Naive B cell (primary cell): Measurements from ENCODE around the gene C1orf105. TPM values are rescaled to one million over a fixed set of nuclear protein-coding genes. Genes with fewer than 3 reads are reported as not detected.
"Not testable (repeated sequence)": the region's sequence is repeated elsewhere in the genome, so short reads cannot be mapped to it uniquely, and the experiment has no call there.

Experiments
- ATAC-seq, 2 donors: fragments of 150-1000 bp; cut with Tn5 transposase; 2 replicates each; pipeline ENCODE4 v1.10.0; 2021; ENCODE audit warnings: low read depth in 2 of 2, mild to moderate bottlenecking in 2 of 2, moderate library complexity in 2 of 2
- DNase-seq: peaks from one replicate; pipeline ENCODE4 v3.0.0; 2022
- H3K27ac Mint-ChIP-seq, 6 donors: one replicate each; pipeline ENCODE4 v1.8.0; 2020 to 2022; ENCODE audit warnings: mild to moderate bottlenecking in 6 of 6, mixed read lengths in 6 of 6, moderate library complexity in 5 of 6, inconsistent platforms in 2 of 6
- H3K27me3 Mint-ChIP-seq, 3 donors: one replicate each; pipeline ENCODE4 v1.8.0; 2021 to 2022; ENCODE audit warnings: mixed read lengths in 3 of 3, mild to moderate bottlenecking in 1 of 3
- H3K36me3 Mint-ChIP-seq, 2 donors: one replicate each; pipeline ENCODE4 v1.8.0; 2020 to 2022; ENCODE audit warnings: mixed read lengths in 2 of 2, inconsistent platforms in 1 of 2, mild to moderate bottlenecking in 1 of 2
- H3K4me1 Mint-ChIP-seq, 3 donors: one replicate each; pipeline ENCODE4 v1.8.0; 2020 to 2022; ENCODE audit warnings: mixed read lengths in 3 of 3, inconsistent platforms in 1 of 3, mild to moderate bottlenecking in 1 of 3, moderate library complexity in 1 of 3
- H3K4me3 Mint-ChIP-seq, 8 donors: one replicate each; pipeline ENCODE4 v1.8.0; 2020 to 2022; ENCODE audit warnings: mild to moderate bottlenecking in 8 of 8, mixed read lengths in 8 of 8, moderate library complexity in 8 of 8, inconsistent platforms in 2 of 8
- H3K9me3 Mint-ChIP-seq, 7 donors: one replicate each; pipeline ENCODE4 v1.8.0; 2020 to 2022; ENCODE audit warnings: mixed read lengths in 7 of 7, mild to moderate bottlenecking in 5 of 7, inconsistent platforms in 2 of 7, moderate library complexity in 1 of 7
- polyA plus RNA-seq, 6 donors: library from polyadenylated mRNA; unstranded; fragments of 300-500 nt; fragmentation: Illumina TruSeq; gene quantifications; one replicate each; pipeline ENCODE4 v1.2.3, GENCODE V29; 2021; ENCODE audit warnings: low read depth in 6 of 6

The C1orf105 gene
- polyA plus RNA-seq, 6 donors from 2014 or later: not detected

DNA sequence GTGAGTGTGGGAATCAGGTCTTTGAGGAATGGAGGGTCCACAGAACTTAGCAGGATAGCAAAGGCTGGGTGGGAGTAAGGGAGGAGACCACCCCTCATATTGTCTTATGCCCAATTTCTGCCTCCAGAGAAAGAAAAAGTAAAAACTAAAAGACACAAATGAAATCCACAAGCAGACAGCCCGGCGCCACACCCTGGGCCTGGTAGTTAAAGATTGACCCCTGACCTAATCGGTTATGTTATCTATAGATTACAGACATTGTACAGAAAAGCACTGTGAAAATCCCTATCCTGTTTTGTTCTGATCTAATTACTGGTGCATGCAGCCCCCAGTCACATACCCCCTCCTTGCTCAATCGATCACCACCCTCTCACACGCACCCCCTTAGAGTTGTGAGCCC, 75.6 kb downstream of the C1orf105 start:
- H3K4me3 Mint-ChIP-seq, H3K27ac Mint-ChIP-seq, DNase-seq, H3K4me1 Mint-ChIP-seq, H3K9me3 Mint-ChIP-seq, ATAC-seq, H3K36me3 Mint-ChIP-seq: not testable (repeated sequence)
- peaks cover 0 to 22% (median 13%) of the 10 kb centered on the region in 3 donors for H3K27me3 Mint-ChIP-seq

DNA sequence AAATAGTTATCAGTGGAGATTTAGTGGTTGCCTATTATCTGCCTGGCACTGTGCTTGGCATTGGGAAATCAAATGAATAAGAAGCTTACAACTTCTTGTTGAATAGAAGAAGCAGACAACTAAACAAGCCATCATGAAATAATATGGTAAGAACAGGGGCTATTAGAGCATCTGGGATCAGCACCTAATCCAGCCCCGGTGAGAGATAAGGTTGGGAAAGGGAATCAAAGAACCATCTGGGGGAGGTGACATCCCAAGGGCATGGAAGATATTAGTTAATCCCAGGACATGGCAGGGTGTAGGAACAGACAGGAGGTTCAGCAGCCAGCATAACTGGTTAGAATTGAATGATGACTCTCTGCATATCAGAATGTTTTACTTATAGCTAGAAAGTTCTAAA, 76.2 kb downstream of the C1orf105 start:
- Mint-ChIP-seq H3K4me1 (no peaks in the 10 kb centered on the region), H3K27me3 (peaks cover 0 to 21% (median 10%) of the 10 kb centered on the region in 3 donors), H3K27ac (no peak overlapping the region), H3K9me3 (no peaks in the 10 kb centered on the region), H3K36me3 (no peaks in the 10 kb centered on the region), H3K4me3 (no peak overlapping the region)
- no peak for ATAC-seq
- DNase-seq: no peak

DNA sequence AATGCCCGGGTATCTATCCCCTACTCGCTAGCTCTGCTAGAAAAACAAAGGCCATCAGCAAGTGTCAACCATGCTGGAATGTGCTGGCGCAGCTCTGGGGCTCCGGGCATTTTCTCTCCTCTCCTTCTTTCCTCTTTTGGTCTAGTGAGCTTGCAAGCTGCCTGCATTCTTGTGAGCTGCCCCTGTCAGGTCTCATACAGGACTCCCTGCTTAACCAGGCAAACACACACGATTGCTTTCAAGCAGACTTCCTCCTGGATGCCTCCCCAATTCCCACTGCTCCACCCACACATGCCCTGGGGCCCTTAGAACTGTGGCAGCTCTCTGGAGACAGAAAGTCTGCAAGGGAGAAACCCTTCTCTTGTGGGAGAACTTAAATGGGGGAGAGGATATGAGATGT, 76.7 kb downstream of the C1orf105 start:
- no peaks in the 10 kb centered on the region for H3K9me3 Mint-ChIP-seq
- no peaks in the 10 kb centered on the region for H3K4me1 Mint-ChIP-seq
- no peak overlapping the region for H3K27ac Mint-ChIP-seq
- DNase-seq: no peak
- H3K36me3 Mint-ChIP-seq: no peaks in the 10 kb centered on the region
- H3K27me3 Mint-ChIP-seq: peaks cover 0 to 19% (median 6%) of the 10 kb centered on the region in 3 donors
- H3K4me3 Mint-ChIP-seq: no peak overlapping the region
- no peak for ATAC-seq

DNA sequence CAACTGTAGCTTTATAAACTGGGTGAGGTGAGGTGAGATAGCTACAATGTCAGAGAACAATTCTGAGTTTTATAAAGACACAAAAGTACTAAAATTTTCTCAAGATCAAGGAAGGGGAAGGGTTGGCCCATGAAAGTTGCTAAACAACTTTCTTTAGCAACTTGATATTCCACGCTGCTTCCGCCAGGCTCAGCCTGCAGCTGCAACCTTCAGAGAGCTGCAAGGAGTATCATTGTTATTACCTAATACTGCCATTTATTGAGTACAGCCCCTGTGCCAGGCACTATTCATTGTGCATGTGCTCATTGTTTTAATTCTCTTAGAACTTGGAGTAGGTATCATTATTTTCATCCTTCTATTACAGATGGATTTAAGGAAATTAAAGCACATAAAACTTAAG, 78.4 kb downstream of the C1orf105 start:
- no peak for ATAC-seq
- Mint-ChIP-seq H3K4me3 (no peak overlapping the region), H3K4me1 (no peaks in the 10 kb centered on the region), H3K27me3 (peaks cover 0 to 17% (median 4%) of the 10 kb centered on the region in 3 donors), H3K27ac (no peak overlapping the region), H3K36me3 (no peaks in the 10 kb centered on the region), H3K9me3 (no peaks in the 10 kb centered on the region)
- DNase-seq: no peak

GRCh38 chr1:172499636-172500141, 79.2 kb downstream of the C1orf105 start:
- H3K9me3 Mint-ChIP-seq: no peaks in the 10 kb centered on the region
- no peak for ATAC-seq
- no peaks in the 10 kb centered on the region for H3K36me3 Mint-ChIP-seq
- no peaks in the 10 kb centered on the region for H3K4me1 Mint-ChIP-seq
- no peak for DNase-seq
- no peak overlapping the region for H3K27ac Mint-ChIP-seq
- H3K4me3 Mint-ChIP-seq: no peak overlapping the region
- H3K27me3 Mint-ChIP-seq: peaks cover 3 to 21% (median 4%) of the 10 kb centered on the region in 3 donors

DNA sequence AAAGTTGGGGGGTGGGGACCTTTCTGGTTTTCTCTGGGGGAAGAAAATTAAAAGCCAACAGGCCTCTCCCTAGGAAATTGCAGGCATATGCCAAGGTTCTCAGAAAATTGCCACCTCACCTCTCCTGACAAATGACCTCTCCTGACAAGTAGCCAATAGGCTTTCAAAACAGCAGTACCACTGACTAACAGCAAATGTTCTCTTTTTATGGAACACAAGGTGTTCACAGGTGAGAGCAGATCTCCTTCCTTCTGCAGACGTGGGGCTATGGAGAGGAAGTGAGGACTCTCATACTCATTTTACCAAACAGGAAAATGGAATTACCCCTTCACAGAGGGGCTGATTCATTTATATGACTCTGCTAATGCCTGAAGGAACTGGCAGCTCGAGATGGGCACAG, 79.7 kb downstream of the C1orf105 start:
- ATAC-seq (no peak), DNase-seq (no peak)
- no peak overlapping the region for H3K27ac Mint-ChIP-seq
- H3K27me3 Mint-ChIP-seq: peaks cover 4 to 25% (median 5%) of the 10 kb centered on the region in 3 donors
- H3K4me1 Mint-ChIP-seq: no peaks in the 10 kb centered on the region
- no peak overlapping the region for H3K4me3 Mint-ChIP-seq
- H3K36me3 Mint-ChIP-seq: no peaks in the 10 kb centered on the region
- no peaks in the 10 kb centered on the region for H3K9me3 Mint-ChIP-seq

- ATAC-seq (no peak), DNase-seq (no peak)
- Mint-ChIP-seq H3K9me3 (peaks cover 0 to 2% (median 0%) of the 10 kb centered on the region in 7 donors), H3K4me1 (no peaks in the 10 kb centered on the region), H3K27me3 (peaks cover 5 to 24% (median 12%) of the 10 kb centered on the region in 3 donors), H3K4me3 (no peak overlapping the region), H3K27ac (no peak overlapping the region), H3K36me3 (no peaks in the 10 kb centered on the region)
These were observed 87.3 kb downstream of the C1orf105 start for GRCh38 chr1:172507741-172508140.

DNA sequence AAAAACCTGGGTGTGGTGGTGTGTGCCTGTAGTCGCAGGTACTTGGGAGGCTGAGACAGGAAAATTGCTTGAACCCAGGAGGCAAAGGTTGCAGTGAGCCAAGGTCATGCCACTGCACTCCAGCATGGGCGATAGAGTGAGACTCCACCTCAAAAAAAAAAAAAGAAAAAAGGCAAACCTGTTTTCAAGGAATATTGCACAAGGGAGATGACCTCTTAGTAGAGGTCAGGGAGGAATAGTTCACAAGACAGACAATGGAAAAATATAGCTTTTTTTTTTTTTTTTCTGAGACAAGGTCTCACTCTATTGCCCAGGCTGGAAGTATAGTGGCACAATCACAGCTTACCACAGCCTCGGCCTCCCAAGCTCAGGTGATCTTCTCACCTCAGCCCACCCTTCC, 90.0 kb downstream of the C1orf105 start:
- no peaks in the 10 kb centered on the region for H3K4me1 Mint-ChIP-seq
- H3K36me3 Mint-ChIP-seq: no peaks in the 10 kb centered on the region

GRCh38 chr1:172512591-172512990, 92.1 kb downstream of the C1orf105 start:
- no peaks in the 10 kb centered on the region for H3K36me3 Mint-ChIP-seq
- peaks cover 0 to 2% (median 0%) of the 10 kb centered on the region in 7 donors for H3K9me3 Mint-ChIP-seq
- peaks cover 0 to 3% (median 0%) of the 10 kb centered on the region in 3 donors for H3K27me3 Mint-ChIP-seq
- H3K4me1 Mint-ChIP-seq: no peaks in the 10 kb centered on the region
- DNase-seq: no peak
- no peak overlapping the region for H3K27ac Mint-ChIP-seq
- no peak for ATAC-seq
- no peak overlapping the region for H3K4me3 Mint-ChIP-seq

More for the DNA sequence above, 90.0 kb downstream of the C1orf105 start:
- no peak overlapping the region for H3K27ac Mint-ChIP-seq
- ATAC-seq: no peak
- H3K4me3 Mint-ChIP-seq: no peak overlapping the region
- DNase-seq: no peak
- peaks cover 0 to 12% (median 8%) of the 10 kb centered on the region in 3 donors for H3K27me3 Mint-ChIP-seq
- peaks cover 0 to 2% (median 0%) of the 10 kb centered on the region in 7 donors for H3K9me3 Mint-ChIP-seq

- no peak overlapping the region for H3K4me3 Mint-ChIP-seq
- peaks cover 0 to 2% (median 0%) of the 10 kb centered on the region in 7 donors for H3K9me3 Mint-ChIP-seq
- no peak overlapping the region for H3K27ac Mint-ChIP-seq
- no peak for ATAC-seq
- no peaks in the 10 kb centered on the region for H3K36me3 Mint-ChIP-seq
- DNase-seq: no peak
- H3K4me1 Mint-ChIP-seq: no peaks in the 10 kb centered on the region
- peaks cover 0 to 3% (median 0%) of the 10 kb centered on the region in 3 donors for H3K27me3 Mint-ChIP-seq
These were observed 93.0 kb downstream of the C1orf105 start for GRCh38 chr1:172513479-172513878.

DNA sequence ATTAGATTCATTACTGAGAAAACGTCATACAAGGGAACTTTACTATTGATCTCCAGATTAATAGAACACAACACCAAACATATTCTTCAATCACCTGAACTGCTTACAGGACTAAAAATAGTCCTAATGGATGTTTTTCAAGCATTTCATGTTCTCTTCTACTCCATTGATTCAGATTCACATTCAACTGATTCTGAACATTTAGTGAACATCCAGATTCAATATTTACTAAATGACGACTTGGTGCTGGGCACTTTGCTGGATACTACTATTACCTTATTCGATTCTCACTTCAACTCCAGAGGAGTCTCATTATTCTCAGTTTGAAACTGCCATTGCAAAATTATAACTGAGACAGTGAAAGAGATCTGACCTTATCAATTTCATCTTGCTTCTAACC, 93.6 kb downstream of the C1orf105 start:
- no peak overlapping the region for H3K27ac Mint-ChIP-seq
- H3K36me3 Mint-ChIP-seq: no peaks in the 10 kb centered on the region
- no peaks in the 10 kb centered on the region for H3K4me1 Mint-ChIP-seq
- DNase-seq (no peak), ATAC-seq (no peak)
- H3K9me3 Mint-ChIP-seq: peaks cover 0 to 2% (median 0%) of the 10 kb centered on the region in 7 donors
- H3K27me3 Mint-ChIP-seq: peaks cover 0 to 3% (median 0%) of the 10 kb centered on the region in 3 donors
- H3K4me3 Mint-ChIP-seq: no peak overlapping the region

- Mint-ChIP-seq H3K27me3 (peaks cover 0 to 3% (median 0%) of the 10 kb centered on the region in 3 donors), H3K4me3 (no peak overlapping the region), H3K36me3 (no peaks in the 10 kb centered on the region), H3K27ac (no peak overlapping the region), H3K4me1 (no peaks in the 10 kb centered on the region), H3K9me3 (peaks cover 0 to 2% (median 0%) of the 10 kb centered on the region in 7 donors)
- ATAC-seq: no peak
- no peak for DNase-seq
These were observed 95.0 kb downstream of the C1orf105 start for GRCh38 chr1:172515436-172515835.

DNA sequence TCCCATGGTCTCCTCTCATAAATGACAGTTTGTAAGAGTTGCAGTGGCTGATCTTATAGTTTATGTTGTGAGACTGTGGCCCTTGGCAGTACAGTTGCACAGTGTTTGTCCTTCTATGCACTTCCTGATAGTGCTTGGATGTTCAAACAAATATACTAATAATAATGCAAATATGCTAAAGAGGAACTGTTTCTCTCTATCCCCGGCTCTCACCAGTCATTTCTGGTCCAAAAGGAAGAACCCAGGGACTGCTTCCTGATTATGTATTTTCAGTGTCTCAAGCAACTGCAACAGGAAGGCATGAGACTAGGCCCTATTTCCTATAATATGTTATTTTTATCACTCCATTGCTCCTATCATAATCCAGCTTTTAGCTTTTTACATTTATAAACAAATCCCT, 95.4 kb downstream of the C1orf105 start:
- peaks cover 0 to 2% (median 0%) of the 10 kb centered on the region in 7 donors for H3K9me3 Mint-ChIP-seq
- no peak overlapping the region for H3K27ac Mint-ChIP-seq
- ATAC-seq: peak; percentile 45 to 51
- H3K36me3 Mint-ChIP-seq: no peaks in the 10 kb centered on the region
- peaks cover 0 to 3% (median 0%) of the 10 kb centered on the region in 3 donors for H3K27me3 Mint-ChIP-seq
- no peak overlapping the region for H3K4me3 Mint-ChIP-seq
- DNase-seq: no peak
- no peaks in the 10 kb centered on the region for H3K4me1 Mint-ChIP-seq

DNA sequence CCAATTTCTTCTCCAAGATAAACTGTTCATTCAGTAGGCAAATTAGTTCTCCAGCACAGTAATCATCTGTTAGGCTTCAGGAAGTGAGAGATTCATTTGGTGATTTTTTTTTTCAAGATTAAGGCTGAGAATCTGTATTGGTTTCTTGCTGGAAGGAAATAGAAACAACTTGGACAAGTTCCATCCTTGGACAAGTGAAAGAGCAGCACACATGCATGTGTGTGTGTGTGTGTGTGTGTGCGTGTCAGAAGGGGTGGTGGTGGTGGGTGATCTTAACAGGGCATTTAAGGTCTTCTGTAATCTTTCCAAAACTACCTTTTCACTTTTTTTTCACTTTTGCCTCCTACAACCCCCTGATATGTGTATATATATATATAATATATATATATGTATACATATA, 96.6 kb downstream of the C1orf105 start:
- no peaks in the 10 kb centered on the region for H3K4me1 Mint-ChIP-seq
- ATAC-seq: no peak
- DNase-seq: no peak
- peaks cover 0 to 3% (median 0%) of the 10 kb centered on the region in 3 donors for H3K27me3 Mint-ChIP-seq
- H3K4me3 Mint-ChIP-seq: no peak overlapping the region
- no peaks in the 10 kb centered on the region for H3K9me3 Mint-ChIP-seq
- no peaks in the 10 kb centered on the region for H3K36me3 Mint-ChIP-seq
- no peak overlapping the region for H3K27ac Mint-ChIP-seq

DNA sequence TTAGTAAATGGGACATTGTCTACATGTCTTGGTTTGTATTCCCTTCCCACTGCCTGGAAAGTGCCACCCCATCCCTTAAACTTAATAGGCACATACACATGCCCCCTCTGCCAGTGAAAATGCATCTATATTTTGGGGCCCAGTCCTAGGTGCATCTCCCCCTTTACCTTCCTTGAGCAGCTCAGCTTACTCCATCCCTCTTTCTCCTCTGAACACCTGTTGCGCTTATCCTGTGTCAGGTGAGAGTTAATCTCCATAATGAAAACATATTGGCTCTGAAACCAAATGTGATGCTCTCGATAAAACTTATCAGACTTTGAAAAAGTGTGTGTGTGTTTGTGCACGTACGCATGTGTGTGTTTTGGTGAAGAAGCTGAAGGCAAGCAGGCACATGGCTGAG, 97.1 kb downstream of the C1orf105 start:
- DNase-seq (no peak), ATAC-seq (no peak)
- Mint-ChIP-seq H3K36me3 (no peaks in the 10 kb centered on the region), H3K9me3 (no peaks in the 10 kb centered on the region), H3K27ac (no peak overlapping the region), H3K4me3 (no peak overlapping the region), H3K27me3 (no peaks in the 10 kb centered on the region), H3K4me1 (no peaks in the 10 kb centered on the region)
